ENCODE measurements around the gene CNPY2. TPM values are rescaled to one million over a fixed set of nuclear protein-coding genes. Genes with fewer than 3 reads are reported as not detected.
"Not testable (repeated sequence)": the region's sequence is repeated elsewhere in the genome, so short reads cannot be mapped to it uniquely, and the experiment has no call there.

Gene CNPY2
- total RNA-seq = 122 TPM

DNA sequence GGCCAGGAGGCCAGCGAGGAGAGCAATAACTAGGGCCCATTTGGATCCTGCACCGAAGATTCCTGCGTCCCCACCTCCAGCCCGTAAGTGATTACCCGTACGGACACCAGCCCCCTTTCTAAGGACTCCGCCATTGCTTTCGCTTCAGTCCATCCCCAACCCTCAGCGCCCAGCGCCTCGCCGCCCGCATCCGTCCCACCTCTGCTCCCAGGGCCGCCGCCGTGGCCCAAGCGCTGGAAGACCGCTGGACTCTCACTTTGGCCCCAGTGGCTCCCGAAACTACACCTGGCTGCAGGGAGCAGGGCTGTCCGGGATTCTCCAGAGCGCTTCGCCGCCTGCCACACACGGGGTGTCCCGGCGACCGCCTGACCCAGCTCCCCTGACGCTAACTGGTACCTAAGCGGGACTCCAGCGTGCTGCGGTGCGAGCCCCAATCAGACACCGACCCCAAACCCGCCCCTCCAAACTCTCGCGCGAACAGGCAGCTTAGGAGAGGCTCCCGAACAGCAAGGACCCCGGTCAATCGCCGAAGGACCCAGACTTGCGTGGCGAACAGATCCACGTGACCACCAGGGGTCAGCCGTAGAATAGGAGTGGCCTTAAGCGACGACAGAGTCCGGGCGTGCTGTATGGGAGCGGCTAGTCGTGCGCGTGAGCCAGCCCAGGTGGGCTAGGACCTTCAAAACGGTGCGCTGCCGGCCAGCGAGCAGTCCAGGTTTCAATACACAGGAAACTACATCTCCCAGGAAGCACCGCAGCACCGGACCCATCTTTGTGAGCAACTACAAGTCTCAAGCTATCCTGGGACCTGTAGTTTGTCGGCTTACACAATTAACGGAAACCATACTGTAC lies at the start of gene CNPY2:
Gene CNPY2, minus strand, starts transcription at position 367 of the 852 bp plus-strand sequence. CDS start 771 bp downstream, outside the sequence.
- peak; percentile 95 for DNase-seq (ENCODE audit: low spot score)

- no peak for DNase-seq (ENCODE audit: low spot score)
These were observed 46.6 kb upstream of the CNPY2 start, which contains the start of gene APOF for GRCh38 chr12:56362130-56363059. Gene APOF, minus strand, starts transcription at chr12:56362857. Its CDS starts 112 bp downstream, at chr12:56362745.

- DNase-seq (ENCODE audit: low spot score) = no peak
These were observed 45.8 kb upstream of the CNPY2 start for GRCh38 chr12:56361487-56362129.

DNA sequence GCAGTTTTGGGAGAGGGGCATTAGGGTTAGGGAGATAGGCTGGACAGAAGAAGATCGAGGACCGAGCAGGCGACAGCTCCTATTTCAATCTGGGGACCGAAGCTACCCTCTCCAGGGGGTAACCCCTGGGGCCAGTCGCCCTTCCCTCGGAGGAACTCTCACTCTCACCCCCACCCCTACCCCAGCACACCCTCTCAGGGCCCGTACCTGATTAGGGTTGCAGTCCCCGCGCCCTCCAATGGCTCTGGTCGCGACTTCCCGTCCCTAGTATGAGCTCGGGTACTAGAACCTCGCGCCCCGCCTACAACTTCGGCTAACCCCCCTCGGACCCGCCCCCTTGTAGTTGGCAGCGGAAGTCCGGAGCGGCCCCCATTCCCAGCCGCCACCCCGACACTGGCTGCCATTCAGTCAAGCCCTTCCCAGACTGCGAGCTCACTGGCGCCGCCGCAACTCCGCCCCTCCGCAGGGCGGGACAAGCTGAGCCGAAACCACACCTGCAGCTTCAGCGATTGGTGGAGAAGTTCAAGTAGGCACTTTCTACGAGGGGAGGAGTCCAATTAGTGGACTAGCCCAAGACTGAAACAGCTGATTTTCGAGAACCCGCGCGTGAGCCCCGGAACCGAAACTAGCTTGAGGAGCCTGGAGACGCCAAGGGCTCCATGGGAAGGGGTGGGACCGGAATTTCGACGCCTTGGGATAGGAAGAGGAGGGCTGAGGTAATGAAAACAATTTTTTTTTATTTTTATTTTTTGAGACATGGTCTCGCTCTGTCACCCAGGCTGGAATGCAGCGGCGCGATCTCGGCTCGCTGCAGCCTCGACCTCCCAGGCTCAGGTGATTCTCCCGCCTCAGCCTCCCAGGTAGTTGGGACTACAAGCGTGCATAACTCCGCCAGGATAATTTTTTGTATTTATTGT lies 44.3 kb upstream of the CNPY2 start, which contains the start of gene STAT2:
Gene STAT2, minus strand, starts transcription at position 257 of the 917 bp plus-strand sequence. CDS start 3,536 bp downstream, outside the sequence.
- DNase-seq (ENCODE audit: low spot score) = peak; percentile 100

GRCh38 chr12:56358836-56359532 lies 43.2 kb upstream of the CNPY2 start:
- DNase-seq (ENCODE audit: low spot score) = no peak

DNA sequence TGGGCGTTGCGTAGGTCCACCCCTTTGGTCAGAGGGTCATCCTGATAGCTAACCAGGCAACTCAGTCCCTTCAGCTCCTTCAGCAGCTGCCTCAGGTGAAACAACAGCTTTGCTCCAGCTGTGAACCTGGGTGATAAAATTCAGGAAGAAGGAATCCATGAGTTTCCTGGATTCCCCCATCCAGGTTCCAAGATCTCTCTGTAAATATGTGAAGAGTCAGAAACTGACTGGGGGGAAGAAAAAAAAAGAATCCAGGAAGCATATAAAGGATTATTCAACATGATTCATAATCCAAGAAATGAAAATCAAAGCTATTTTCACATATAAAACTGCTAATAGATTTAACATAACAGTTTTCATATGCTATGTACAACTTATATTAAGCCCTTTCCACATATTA lies 35.5 kb upstream of the CNPY2 start:
- no peak for DNase-seq (ENCODE audit: low spot score)

- DNase-seq (ENCODE audit: low spot score) = no peak
These were observed 34.9 kb upstream of the CNPY2 start for GRCh38 chr12:56350662-56351061.

DNA sequence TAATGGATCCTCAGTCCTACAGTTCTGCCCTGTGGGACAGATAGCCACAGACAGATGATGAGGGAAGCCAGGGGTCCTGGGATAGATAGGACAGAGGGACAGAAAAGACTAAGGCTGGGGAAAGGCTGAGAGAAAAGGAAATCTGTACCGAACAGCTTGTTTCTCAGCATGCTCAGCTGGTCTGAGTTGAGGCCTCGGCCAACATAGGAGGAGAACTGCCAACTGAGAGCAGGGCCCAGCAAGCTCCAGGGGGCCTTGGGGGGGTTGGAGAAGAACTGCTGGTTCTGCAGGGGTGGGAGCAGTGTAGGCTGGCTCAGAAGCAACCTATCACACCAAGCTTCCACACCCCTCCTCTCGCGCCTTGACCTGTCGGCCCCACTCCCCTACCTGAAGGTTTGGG lies 33.0 kb upstream of the CNPY2 start:
- DNase-seq (ENCODE audit: low spot score) = no peak

DNA sequence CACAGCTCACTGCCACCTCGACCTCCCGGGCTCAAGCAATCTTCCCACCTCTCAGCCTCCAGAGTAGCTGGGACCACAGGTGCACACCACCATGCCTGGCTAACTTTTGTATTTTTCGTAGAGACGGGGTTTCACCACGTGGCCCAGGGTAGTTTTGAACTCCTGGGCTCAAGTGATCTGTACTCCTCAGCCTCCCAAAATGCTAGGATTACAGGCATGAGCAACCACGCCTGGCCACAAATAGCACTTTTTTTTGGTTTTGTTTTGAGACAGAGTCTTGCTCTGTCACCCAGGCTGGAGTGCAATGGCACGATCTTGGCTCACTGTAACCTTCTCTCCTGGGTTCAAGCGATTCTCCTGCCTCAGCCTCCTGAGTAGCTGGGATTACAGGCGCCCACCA lies 31.5 kb upstream of the CNPY2 start:
- DNase-seq (ENCODE audit: low spot score) = not testable (repeated sequence)

- DNase-seq (ENCODE audit: low spot score) = no peak
These were observed 30.9 kb upstream of the CNPY2 start for GRCh38 chr12:56346675-56347074.

GRCh38 chr12:56342290-56342689 lies 26.5 kb upstream of the CNPY2 start:
- not testable (repeated sequence) for DNase-seq (ENCODE audit: low spot score)

DNA sequence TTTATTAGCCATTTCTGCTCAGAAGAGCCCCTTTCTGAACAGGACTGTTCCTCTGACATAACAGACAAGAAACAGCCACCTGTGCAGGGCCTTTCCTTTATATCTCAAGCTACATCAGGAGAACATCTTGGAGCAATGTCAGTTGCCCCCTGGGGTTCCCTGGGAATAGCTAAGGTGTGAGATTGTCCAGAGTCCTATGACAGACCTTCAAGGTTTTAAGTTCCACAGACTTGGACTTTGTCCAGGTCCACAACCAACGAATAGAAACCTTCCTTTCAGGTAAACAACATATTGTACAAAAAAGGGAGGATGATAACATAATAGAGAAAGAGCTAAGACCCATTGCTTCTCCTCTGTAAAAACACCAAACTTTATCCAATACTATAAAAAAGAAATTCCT lies 25.8 kb upstream of the CNPY2 start:
- DNase-seq (ENCODE audit: low spot score) = no peak

GRCh38 chr12:56339158-56339422 lies 23.3 kb upstream of the CNPY2 start:
- no peak for DNase-seq (ENCODE audit: low spot score)

DNA sequence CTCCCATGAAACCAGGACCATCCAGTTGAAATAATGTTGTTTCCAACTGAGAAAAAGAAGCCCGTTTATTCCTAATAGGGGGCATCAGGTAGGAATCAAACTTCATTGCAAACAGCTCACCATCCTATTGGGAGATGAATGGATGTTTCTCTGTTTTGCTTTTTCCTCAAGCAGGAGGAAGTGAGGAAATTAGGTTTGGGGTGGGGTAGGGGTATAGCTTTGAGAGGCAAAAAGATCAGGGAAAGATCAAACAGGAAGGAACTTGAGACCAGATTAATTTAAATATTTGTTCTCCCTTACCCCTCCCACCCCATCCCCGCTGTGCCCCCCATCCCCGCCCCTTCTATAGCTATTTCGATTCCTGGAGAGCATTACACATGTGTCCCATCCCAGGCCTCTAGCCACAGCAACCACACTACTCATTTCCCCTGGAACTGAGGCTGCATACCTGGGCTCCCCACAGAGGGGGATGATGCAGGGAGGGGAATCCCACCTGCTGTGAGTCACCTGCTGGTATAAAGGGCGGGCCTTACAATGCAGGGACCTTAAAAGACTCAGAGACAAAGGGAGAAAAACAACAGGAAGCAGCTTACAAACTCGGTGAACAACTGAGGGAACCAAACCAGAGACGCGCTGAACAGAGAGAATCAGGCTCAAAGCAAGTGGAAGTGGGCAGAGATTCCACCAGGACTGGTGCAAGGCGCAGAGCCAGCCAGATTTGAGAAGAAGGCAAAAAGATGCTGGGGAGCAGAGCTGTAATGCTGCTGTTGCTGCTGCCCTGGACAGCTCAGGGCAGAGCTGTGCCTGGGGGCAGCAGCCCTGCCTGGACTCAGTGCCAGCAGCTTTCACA lies 22.7 kb upstream of the CNPY2 start, which contains the start of gene IL23A:
Gene IL23A, plus strand, starts transcription at position 577 of the 850 bp plus-strand sequence. Its CDS starts 161 bp downstream, at position 738.
- no peak for DNase-seq (ENCODE audit: low spot score)

GRCh38 chr12:56337753-56338251 lies 22.0 kb upstream of the CNPY2 start:
- no peak for DNase-seq (ENCODE audit: low spot score)

GRCh38 chr12:56336361-56337167 lies 20.8 kb upstream of the CNPY2 start:
- DNase-seq (ENCODE audit: low spot score) = no peak

DNA sequence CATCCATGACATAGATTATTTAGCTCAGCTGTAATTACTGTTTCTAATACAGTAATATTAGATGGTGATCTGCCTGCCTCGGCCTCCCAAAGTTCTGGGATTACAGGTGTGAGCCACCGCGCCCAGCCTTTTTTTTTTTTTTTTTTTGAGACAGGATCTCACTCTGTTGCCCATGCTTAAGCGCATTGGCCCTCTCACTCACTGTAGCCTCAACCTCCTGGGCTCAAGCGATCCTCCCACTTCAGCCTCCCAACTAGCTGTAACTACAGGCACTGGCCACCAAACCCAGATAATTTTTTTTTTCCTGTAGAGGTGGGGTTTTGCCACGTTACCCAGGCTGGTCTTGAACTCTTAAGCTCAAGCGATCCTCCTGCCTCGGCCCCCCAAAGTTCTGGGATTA lies 19.7 kb upstream of the CNPY2 start:
- DNase-seq (ENCODE audit: low spot score) = not testable (repeated sequence)

GRCh38 chr12:56334490-56334793 lies 18.7 kb upstream of the CNPY2 start:
- no peak for DNase-seq (ENCODE audit: low spot score)

Data from ureter (tissue), 1 donor.